Fibroblast of skin of scalp (primary cell): Measurements from ENCODE around the gene ERLIN1.

Source experiments
- DNase-seq: peaks from one replicate; pipeline ENCODE4 v3.0.0-alpha.2; 2013

ERLIN1 gene

GRCh38 chr10:100172349-100172748 lies 13.5 kb downstream of the ERLIN1 start:
- no peak for DNase-seq

- DNase-seq: no peak
These were observed 17.6 kb downstream of the ERLIN1 start for GRCh38 chr10:100168313-100168643.

GRCh38 chr10:100167553-100168312 lies 18.1 kb downstream of the ERLIN1 start:
- DNase-seq: no peak

GRCh38 chr10:100163704-100164621 lies 21.9 kb downstream of the ERLIN1 start:
- DNase-seq: no peak

GRCh38 chr10:100162696-100163095 lies 23.1 kb downstream of the ERLIN1 start:
- no peak for DNase-seq

GRCh38 chr10:100158044-100158805 lies 27.6 kb downstream of the ERLIN1 start:
- no peak for DNase-seq

- DNase-seq: no peak
These were observed 28.7 kb downstream of the ERLIN1 start for GRCh38 chr10:100157156-100157555.

- DNase-seq: no peak
These were observed 29.9 kb downstream of the ERLIN1 start for GRCh38 chr10:100155936-100156335.

GRCh38 chr10:100154666-100155065 lies 31.2 kb downstream of the ERLIN1 start:
- no peak for DNase-seq

- DNase-seq: no peak
These were observed 32.5 kb downstream of the ERLIN1 start for GRCh38 chr10:100153239-100153825.

- no peak for DNase-seq
These were observed 34.0 kb downstream of the ERLIN1 start for GRCh38 chr10:100151723-100152300.

GRCh38 chr10:100148353-100149211 lies 37.2 kb downstream of the ERLIN1 start:
- no peak for DNase-seq

GRCh38 chr10:100146875-100147650 lies 38.8 kb downstream of the ERLIN1 start:
- no peak for DNase-seq

- no peak for DNase-seq
These were observed 39.4 kb downstream of the ERLIN1 start for GRCh38 chr10:100146398-100146797.

- DNase-seq: no peak
These were observed 42.1 kb downstream of the ERLIN1 start for GRCh38 chr10:100143756-100144155.

GRCh38 chr10:100141446-100142087 lies 44.3 kb downstream of the ERLIN1 start:
- DNase-seq: no peak

GRCh38 chr10:100140070-100140469 lies 45.8 kb downstream of the ERLIN1 start:
- DNase-seq: no peak

GRCh38 chr10:100138921-100139496 lies 46.8 kb downstream of the ERLIN1 start:
- DNase-seq: no peak

GRCh38 chr10:100135486-100135885 lies 50.3 kb downstream of the ERLIN1 start:
- DNase-seq: no peak

GRCh38 chr10:100133801-100134200 lies 52.0 kb downstream of the ERLIN1 start:
- no peak for DNase-seq
